ENCODE measurements around the gene TRIM34.

- TF ChIP-seq EHMT2 (IDR thresholded peaks at IDR 0.05; ENCODE audit: low read depth) = no peak
- no peak for TF ChIP-seq CTCF (IDR thresholded peaks at IDR 0.05)
- TF ChIP-seq KDM1A (IDR thresholded peaks at IDR 0.05; ENCODE audit: low read depth) = no peak
- no peak for TF ChIP-seq POLR2AphosphoS2 (conservative IDR thresholded peaks at IDR 0.05; ENCODE audit: low read length)
- TF ChIP-seq POLR2A (IDR thresholded peaks at IDR 0.05; ENCODE audit: low read length) = no peak
- no peak for TF ChIP-seq CEBPB (IDR thresholded peaks at IDR 0.05)
- TF ChIP-seq REST (IDR thresholded peaks at IDR 0.05) = no peak
- TF ChIP-seq MYC (IDR thresholded peaks at IDR 0.05; ENCODE audit: borderline replicate concordance, low read length) = no peak
- TF ChIP-seq, protein P1, sequence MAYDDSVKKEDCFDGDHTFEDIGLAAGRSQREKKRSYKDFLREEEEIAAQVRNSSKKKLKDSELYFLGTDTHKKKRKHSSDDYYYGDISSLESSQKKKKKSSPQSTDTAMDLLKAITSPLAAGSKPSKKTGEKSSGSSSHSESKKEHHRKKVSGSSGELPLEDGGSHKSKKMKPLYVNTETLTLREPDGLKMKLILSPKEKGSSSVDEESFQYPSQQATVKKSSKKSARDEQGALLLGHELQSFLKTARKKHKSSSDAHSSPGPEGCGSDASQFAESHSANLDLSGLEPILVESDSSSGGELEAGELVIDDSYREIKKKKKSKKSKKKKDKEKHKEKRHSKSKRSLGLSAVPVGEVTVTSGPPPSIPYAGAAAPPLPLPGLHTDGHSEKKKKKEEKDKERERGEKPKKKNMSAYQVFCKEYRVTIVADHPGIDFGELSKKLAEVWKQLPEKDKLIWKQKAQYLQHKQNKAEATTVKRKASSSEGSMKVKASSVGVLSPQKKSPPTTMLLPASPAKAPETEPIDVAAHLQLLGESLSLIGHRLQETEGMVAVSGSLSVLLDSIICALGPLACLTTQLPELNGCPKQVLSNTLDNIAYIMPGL (CRISPR knock-in tag; IDR thresholded peaks at IDR 0.05; ENCODE audit: borderline replicate concordance) = no peak
These were observed 21.5 kb upstream of the TRIM34 start for GRCh38 chr11:5603326-5603725.
